Gastroesophageal sphincter (tissue), 4 donors: ENCODE measurements around the gene ARHGEF4. TPM values are rescaled to one million over a fixed set of nuclear protein-coding genes. Genes with fewer than 3 reads are reported as not detected.
"Not testable (repeated sequence)": the region's sequence is repeated elsewhere in the genome, so short reads cannot be mapped to it uniquely, and the experiment has no call there.

Source experiments
- ATAC-seq: fragments of 150-250 bp; one replicate; pipeline ENCODE4 v1.9.1; 2016; ENCODE audit warnings: mild to moderate bottlenecking, moderate library complexity
- H3K27ac ChIP-seq, 4 donors: fragments of 200-600 bp; sonication (generic) in 3 of 4; 1 replicate in 3 of 4; 2 replicates in 1 of 4; pipeline ENCODE4 v1.5.1; 2016 to 2019
- H3K27me3 ChIP-seq: fragments of 200-600 bp; sonication (generic); one replicate; pipeline ENCODE4 v1.5.1; 2019
- H3K36me3 ChIP-seq, 2 donors: fragments of 200-600 bp; sonication (generic); one replicate each; pipeline ENCODE4 v1.5.1; 2019; ENCODE audit warnings: control low read depth in 1 of 2
- H3K4me1 ChIP-seq, 3 donors: fragments of 200-600 bp; sonication (generic); 1 replicate in 2 of 3; 2 replicates in 1 of 3; pipeline ENCODE4 v1.5.1; 2016 to 2019; ENCODE audit warnings: control low read depth in 2 of 3
- H3K4me3 ChIP-seq, 2 donors: fragments of 200-600 bp; sonication (generic); one replicate each; pipeline ENCODE4 v1.5.1; 2019; ENCODE audit warnings: mild to moderate bottlenecking in 1 of 2, moderate library complexity in 1 of 2
- H3K9me3 ChIP-seq, 3 donors: fragments of 200-600 bp; sonication (generic); one replicate each; pipeline ENCODE4 v1.5.1; 2017 to 2019; ENCODE audit warnings: control low read depth in 2 of 3
- CTCF ChIP-seq, 4 experiments: fragments of 200-600 bp in 2 of 4; fragments of 450-650 bp in 2 of 4; sonication (generic) in 1 of 4; IDR thresholded peaks; one replicate each; pipeline ENCODE4 v1.5.1; 2017 to 2019; ENCODE audit warnings: antibody characterized with exemption in 4 of 4, mild to moderate bottlenecking in 2 of 4, moderate library complexity in 2 of 4
- EP300 ChIP-seq: sonication (generic); formaldehyde crosslinking; IDR thresholded peaks from one replicate; pipeline ENCODE4 v1.6.1; 2017; ENCODE audit warnings: antibody characterized with exemption, mild to moderate bottlenecking
- POLR2A ChIP-seq, 2 donors: fragments of 450-650 bp; IDR thresholded peaks; one replicate each; pipeline ENCODE4 v1.6.1; 2017; ENCODE audit warnings: antibody characterized with exemption in 2 of 2, mild to moderate bottlenecking in 2 of 2, moderate library complexity in 1 of 2
- POLR2AphosphoS5 ChIP-seq: sonication (generic); formaldehyde crosslinking; IDR thresholded peaks from one replicate; pipeline ENCODE4 v1.6.1; 2017; ENCODE audit warnings: antibody characterized with exemption
- WGBS, 2 donors: methylation state at CpG; one replicate each; pipeline ENCODE4 v1.1.5; 2018; ENCODE audit warnings: low coverage in 1 of 2; 5-methylcytosine and 5-hydroxymethylcytosine counted together
- total RNA-seq, 4 donors: library from RNA; depleted of rRNA; stranded (reverse); fragments of >200 nt; gene quantifications; one replicate each; pipeline ENCODE4 v1.1.0, GENCODE V29; 2016

The ARHGEF4 gene
- total RNA-seq, 4 donors from 2014 or later = 15.9 to 59.5 (median 21.8) TPM

- TF ChIP-seq EP300 (no peak), CTCF (IDR thresholded peaks at IDR 0.05) (no peak), POLR2AphosphoS5 (no peak), POLR2A (IDR thresholded peaks at IDR 0.05) (no peak)
- Histone ChIP-seq H3K9me3 (no peaks in the 10 kb centered on the region), H3K36me3 (peaks cover 0 to 96% of the 10 kb centered on the region in 2 donors), H3K4me3 (no peak overlapping the region), H3K27me3 (no peaks in the 10 kb centered on the region), H3K27ac (no peak overlapping the region), H3K4me1 (peaks cover 0 to 29% (median 0%) of the 10 kb centered on the region in 3 donors)
- 80 to 82% methylated on average over 5 of the region's 5 CpGs for WGBS, 2 donors
- ATAC-seq = no peak
Observed at GRCh38 chr2:131076707-131077106, 240.0 kb downstream of the ARHGEF4 start.

GRCh38 chr2:131077182-131077846 lies 240.6 kb downstream of the ARHGEF4 start:
- no peaks in the 10 kb centered on the region for H3K27me3 ChIP-seq
- H3K4me3 ChIP-seq = no peak overlapping the region
- no peaks in the 10 kb centered on the region for H3K9me3 ChIP-seq
- H3K36me3 ChIP-seq = peaks cover 0 to 96% of the 10 kb centered on the region in 2 donors
- ATAC-seq = no peak
- H3K4me1 ChIP-seq = peaks cover 0 to 29% (median 0%) of the 10 kb centered on the region in 3 donors
- H3K27ac ChIP-seq = no peak overlapping the region
- TF ChIP-seq POLR2A (IDR thresholded peaks at IDR 0.05) = no peak
- no peak for TF ChIP-seq CTCF (IDR thresholded peaks at IDR 0.05)
- no peak for TF ChIP-seq EP300
- no peak for TF ChIP-seq POLR2AphosphoS5
- WGBS, 2 donors = 87 to 93% methylated on average over 3 to 10 of the region's 11 CpGs

DNA sequence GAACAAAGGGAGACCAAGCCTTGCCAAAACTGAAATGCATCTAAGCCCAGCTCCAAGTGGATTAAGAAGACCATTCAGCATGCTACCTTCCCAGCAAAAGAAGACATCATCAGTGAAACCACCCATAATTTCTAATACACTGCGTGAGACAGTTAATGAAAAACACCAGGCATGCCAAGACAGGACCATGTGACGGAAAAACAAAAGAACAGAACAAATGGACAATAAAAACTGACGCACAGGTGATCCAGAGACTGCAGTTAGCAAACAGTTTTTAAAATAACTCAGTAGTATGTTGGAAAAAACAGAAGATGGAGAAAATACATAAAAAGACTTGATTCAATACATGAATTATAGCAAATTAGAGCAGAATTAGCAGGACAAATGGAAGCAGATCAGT lies 241.3 kb downstream of the ARHGEF4 start:
- peaks cover 0 to 96% of the 10 kb centered on the region in 2 donors for H3K36me3 ChIP-seq
- H3K9me3 ChIP-seq = no peaks in the 10 kb centered on the region
- WGBS, 2 donors = 76 to 83% methylated on average over 3 of the region's 3 CpGs
- peaks cover 0 to 29% (median 0%) of the 10 kb centered on the region in 3 donors for H3K4me1 ChIP-seq
- H3K27me3 ChIP-seq = no peaks in the 10 kb centered on the region
- no peak for ATAC-seq
- no peak overlapping the region for H3K4me3 ChIP-seq
- TF ChIP-seq EP300 = no peak
- no peak for TF ChIP-seq POLR2AphosphoS5
- TF ChIP-seq CTCF (IDR thresholded peaks at IDR 0.05) = no peak
- no peak for TF ChIP-seq POLR2A (IDR thresholded peaks at IDR 0.05)
- H3K27ac ChIP-seq = no peak overlapping the region

DNA sequence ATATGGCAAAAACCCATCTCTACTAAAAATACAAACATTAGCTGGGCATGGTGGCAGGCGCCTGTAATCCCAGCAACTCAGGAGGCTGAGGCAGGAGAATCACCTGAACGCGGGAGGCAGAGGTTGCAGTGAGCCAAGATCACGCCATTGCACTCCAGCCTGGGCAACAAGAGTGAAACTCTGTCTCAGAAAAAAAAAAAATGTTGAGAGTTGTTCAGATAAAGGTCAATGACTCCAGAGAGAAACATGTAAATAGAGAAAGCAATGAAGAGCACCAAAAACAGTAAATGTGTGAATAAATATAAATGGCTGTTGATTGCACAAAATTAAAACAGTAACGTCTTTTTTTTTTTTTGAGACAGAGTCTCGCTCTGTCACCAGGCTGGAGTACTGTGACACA lies 243.2 kb downstream of the ARHGEF4 start:
- H3K9me3 ChIP-seq, H3K27me3 ChIP-seq, H3K27ac ChIP-seq, ATAC-seq, H3K4me3 ChIP-seq: not testable (repeated sequence)
- WGBS, 2 donors = 80 to 94% methylated on average over 4 to 6 of the region's 6 CpGs
- peaks cover 0 to 84% of the 10 kb centered on the region in 2 donors for H3K36me3 ChIP-seq
- H3K4me1 ChIP-seq = peaks cover 0 to 26% (median 0%) of the 10 kb centered on the region in 3 donors

DNA sequence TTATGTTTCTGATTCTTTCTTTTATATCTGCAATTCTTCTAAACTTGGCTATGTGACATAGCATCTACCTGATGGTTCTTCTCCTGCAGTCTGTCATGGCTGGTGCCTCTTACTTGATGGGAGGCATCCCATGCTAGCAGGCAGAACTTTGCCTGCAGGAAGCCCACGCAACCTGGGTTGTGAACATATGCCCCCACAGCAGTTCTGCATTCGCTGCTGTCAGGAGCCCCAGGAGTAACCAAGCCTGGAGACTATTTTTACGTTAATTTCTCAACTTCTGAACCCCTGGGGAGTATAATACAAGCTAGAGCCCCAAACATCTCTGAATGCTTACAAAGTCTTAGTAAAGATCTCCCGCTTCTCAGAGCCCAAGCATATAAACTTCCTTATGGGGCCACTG lies 244.5 kb downstream of the ARHGEF4 start:
- H3K27me3 ChIP-seq = no peaks in the 10 kb centered on the region
- TF ChIP-seq POLR2A (IDR thresholded peaks at IDR 0.05) (no peak), CTCF (IDR thresholded peaks at IDR 0.05) (no peak), EP300 (no peak), POLR2AphosphoS5 (no peak)
- ATAC-seq = no peak
- no peak overlapping the region for H3K27ac ChIP-seq
- 83 to 100% methylated on average over 3 to 4 of the region's 4 CpGs for WGBS, 2 donors
- H3K36me3 ChIP-seq = peaks cover 0 to 79% of the 10 kb centered on the region in 2 donors
- no peak overlapping the region for H3K4me3 ChIP-seq
- peaks cover 0 to 37% (median 4%) of the 10 kb centered on the region in 3 donors for H3K4me1 ChIP-seq
- no peaks in the 10 kb centered on the region for H3K9me3 ChIP-seq
